T-helper 1 cell treated with Interleukin-12 subunit alpha and Interleukin-12 subunit beta and Interleukin-4 antibody, amounts not matched to agents 30 μg/mL and 1 μg/mL, for 36 hours (primary cell): ENCODE data around the gene KIAA0513.

Experiments
- H3K27ac Mint-ChIP-seq: one replicate; pipeline ENCODE4 v1.8.0; 2021; ENCODE audit warnings: mild to moderate bottlenecking, mixed read lengths
- H3K27me3 Mint-ChIP-seq: one replicate; pipeline ENCODE4 v1.8.0; 2021; ENCODE audit warnings: low read depth, mixed read lengths
- H3K36me3 Mint-ChIP-seq: one replicate; pipeline ENCODE4 v1.8.0; 2021; ENCODE audit warnings: low read depth, mixed read lengths
- H3K4me1 Mint-ChIP-seq: one replicate; pipeline ENCODE4 v1.8.0; 2021; ENCODE audit warnings: low read depth, mixed read lengths
- H3K4me3 Mint-ChIP-seq: one replicate; pipeline ENCODE4 v1.8.0; 2021; ENCODE audit warnings: mild to moderate bottlenecking, moderate library complexity, mixed read lengths
- H3K9me3 Mint-ChIP-seq: one replicate; pipeline ENCODE4 v1.8.0; 2021; ENCODE audit warnings: mixed read lengths

The KIAA0513 gene

DNA sequence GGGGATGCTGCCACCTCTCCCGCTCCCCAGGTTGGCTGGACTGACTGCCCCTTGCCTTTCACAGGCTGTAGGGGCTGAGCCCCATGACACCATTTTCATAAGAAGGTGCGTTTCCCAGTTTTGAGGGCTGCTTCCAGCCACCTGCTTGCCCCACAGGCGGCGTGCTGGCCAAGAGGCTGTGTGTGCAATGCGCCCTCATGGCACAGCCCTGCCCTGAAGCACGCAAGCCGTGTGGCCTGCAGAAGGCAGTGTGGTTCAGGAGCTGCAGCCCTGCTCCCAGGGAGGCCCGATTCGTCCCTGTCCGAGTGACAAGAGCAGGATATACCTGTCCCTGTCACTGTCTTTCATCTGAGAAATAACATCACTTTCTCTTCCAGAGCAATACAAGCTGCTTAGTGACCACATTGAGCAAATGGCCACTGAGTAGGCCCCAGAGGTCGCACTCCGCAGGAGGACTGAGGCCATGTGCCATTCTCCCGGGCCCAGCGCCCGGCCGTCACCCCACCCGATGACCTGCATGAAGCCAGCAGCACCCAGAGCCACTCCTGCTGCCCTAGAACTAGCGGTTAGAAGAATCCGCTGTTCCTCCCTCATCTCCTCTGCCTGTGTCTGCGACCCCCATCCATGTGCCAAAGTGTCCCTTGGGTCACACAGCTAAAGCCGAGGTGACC, 60.4 kb downstream of the KIAA0513 start:
- H3K9me3 Mint-ChIP-seq, result no peaks in the 10 kb centered on the region
- no peak overlapping the region for H3K4me3 Mint-ChIP-seq
- no peaks in the 10 kb centered on the region for H3K36me3 Mint-ChIP-seq
- no peaks in the 10 kb centered on the region for H3K27me3 Mint-ChIP-seq
- H3K4me1 Mint-ChIP-seq, result peaks cover 1% of the 10 kb centered on the region
- H3K27ac Mint-ChIP-seq, result no peak overlapping the region

DNA sequence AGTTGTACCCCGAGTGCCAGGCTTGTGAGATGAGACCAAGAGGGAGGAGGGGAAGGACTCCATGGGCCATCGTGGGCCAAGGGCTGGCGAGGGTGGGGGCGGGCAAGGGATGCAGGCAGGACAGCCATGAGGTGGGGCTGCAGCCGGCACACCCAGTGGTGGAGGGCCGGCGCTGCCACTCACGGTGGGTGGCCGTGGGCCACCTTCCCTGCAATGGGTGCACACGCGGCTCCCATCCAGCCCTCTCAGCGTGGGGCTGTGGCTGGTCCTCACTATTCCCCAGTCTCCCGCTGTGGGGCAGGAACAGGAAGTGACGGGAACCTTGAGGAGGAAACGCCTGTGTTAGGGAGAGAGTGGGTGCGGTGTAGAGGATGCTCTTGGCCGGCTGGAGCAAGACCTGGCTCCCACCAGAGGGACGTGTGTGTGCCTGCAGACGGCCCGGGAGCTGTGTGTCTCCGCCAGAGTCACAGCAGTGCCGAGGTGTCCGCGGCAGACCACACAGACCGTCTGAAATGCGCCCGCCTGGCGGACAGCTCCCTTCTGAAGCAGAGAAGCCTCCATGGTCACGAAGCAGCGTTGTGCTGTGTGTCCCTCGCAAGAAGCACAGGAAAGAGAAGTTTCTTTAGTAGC, 61.1 kb downstream of the KIAA0513 start:
- H3K4me3 Mint-ChIP-seq, result no peak overlapping the region
- H3K9me3 Mint-ChIP-seq, result no peaks in the 10 kb centered on the region
- H3K27ac Mint-ChIP-seq, result no peak overlapping the region
- H3K4me1 Mint-ChIP-seq, result no peaks in the 10 kb centered on the region
- H3K36me3 Mint-ChIP-seq, result no peaks in the 10 kb centered on the region
- no peaks in the 10 kb centered on the region for H3K27me3 Mint-ChIP-seq

DNA sequence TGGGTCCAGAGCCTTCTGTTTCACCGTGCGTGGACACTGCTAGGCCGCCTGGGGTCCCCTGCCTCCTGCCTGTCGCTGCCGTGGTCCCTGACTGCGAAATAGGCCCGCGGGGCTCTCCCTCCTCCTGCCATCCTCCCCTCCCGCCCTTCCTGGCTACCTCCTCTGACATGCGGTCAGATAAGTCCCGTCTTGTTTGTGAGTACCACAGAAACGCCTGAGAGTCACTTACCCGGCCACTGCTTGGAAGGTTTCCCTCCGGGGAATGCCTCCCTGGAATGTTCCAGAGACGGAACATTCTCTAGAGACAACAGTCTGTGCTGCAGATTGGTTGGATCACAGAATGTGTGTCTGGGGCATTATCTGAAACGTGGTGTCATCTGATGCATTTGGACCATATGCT, 61.9 kb downstream of the KIAA0513 start:
- no peak overlapping the region for H3K4me3 Mint-ChIP-seq
- no peaks in the 10 kb centered on the region for H3K4me1 Mint-ChIP-seq
- no peaks in the 10 kb centered on the region for H3K36me3 Mint-ChIP-seq
- H3K27me3 Mint-ChIP-seq, result no peaks in the 10 kb centered on the region
- H3K9me3 Mint-ChIP-seq, result no peaks in the 10 kb centered on the region
- no peak overlapping the region for H3K27ac Mint-ChIP-seq

DNA sequence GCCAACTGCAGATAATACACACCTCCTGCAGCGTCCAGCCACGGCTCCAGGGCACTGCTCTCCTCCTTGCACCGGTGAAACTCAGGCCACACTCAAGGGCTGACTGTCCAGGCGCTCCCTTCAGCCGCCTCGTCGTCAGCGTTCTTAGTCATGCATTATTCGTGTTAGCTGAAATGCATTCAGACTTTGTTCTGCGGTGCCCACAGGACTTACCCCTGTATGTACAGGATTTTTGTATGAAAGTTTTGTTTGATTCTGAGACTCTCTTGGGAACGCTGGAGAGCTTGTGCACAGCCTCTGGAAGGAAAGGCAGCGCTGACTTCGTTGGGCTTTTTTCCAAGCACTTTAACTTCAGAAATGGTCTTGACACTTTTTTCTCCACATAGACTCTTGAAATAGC, 62.6 kb downstream of the KIAA0513 start:
- H3K36me3 Mint-ChIP-seq, result no peaks in the 10 kb centered on the region
- H3K27me3 Mint-ChIP-seq, result no peaks in the 10 kb centered on the region
- no peaks in the 10 kb centered on the region for H3K9me3 Mint-ChIP-seq
- H3K4me1 Mint-ChIP-seq, result no peaks in the 10 kb centered on the region
- H3K27ac Mint-ChIP-seq, result no peak overlapping the region
- no peak overlapping the region for H3K4me3 Mint-ChIP-seq

DNA sequence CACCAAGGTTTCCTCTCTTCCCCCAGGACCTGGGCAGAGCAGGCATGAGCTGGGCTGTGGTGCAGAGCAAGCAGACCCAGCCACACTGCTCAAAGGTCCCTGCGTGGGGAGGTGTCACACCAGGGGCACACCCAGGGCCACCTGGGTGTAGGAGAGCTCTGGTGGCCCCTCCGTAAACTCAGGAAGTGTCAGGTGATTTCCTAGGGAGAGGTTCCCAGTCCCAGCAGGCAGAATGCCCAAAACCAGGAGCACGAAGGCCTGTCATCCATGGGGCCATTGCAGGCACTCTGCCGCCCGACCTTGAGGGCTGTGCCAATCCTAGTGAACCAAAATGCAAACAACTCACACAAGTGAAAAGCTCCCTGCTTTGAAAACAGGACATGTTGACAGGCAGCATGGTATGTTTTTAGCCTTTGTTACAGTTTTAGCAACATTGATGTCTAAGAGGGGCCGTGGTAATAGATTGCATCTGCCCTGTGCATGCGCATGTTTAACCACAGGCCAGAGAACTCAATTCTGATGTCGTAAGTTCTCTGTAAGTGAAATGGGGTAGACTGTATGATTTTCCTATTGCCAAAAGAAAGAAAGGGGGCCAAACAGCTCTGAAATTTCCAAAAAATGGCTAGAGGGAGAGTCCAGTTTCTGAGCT, 63.4 kb downstream of the KIAA0513 start:
- Mint-ChIP-seq H3K27me3 (no peaks in the 10 kb centered on the region), H3K9me3 (no peaks in the 10 kb centered on the region), H3K27ac (no peak overlapping the region)

DNA sequence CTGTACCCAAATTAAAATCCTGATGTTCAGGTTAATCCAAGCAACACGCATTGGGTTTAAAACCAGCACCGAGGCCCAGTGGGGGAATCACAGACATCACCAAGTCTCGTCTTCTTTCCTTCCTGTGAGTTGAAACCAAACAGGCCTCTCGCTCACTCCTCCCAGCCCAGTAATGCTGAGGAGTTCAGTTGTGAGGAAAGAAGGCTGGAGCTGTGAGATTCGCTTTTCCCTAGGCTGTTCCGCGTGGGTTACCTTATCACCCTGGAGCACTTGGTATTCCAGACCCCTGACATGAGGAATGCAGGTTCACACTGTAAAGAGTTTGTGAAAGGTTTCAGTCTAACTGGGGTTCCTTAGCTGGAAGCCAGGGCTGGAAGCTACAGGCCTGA, 63.9 kb downstream of the KIAA0513 start:
- Mint-ChIP-seq H3K9me3 (no peaks in the 10 kb centered on the region), H3K27ac (no peak overlapping the region), H3K4me3 (no peak overlapping the region), H3K27me3 (no peaks in the 10 kb centered on the region), H3K36me3 (no peaks in the 10 kb centered on the region), H3K4me1 (no peaks in the 10 kb centered on the region)

More for the DNA sequence above, 63.4 kb downstream of the KIAA0513 start:
- Mint-ChIP-seq H3K4me1 (no peaks in the 10 kb centered on the region), H3K36me3 (no peaks in the 10 kb centered on the region), H3K4me3 (no peak overlapping the region)

DNA sequence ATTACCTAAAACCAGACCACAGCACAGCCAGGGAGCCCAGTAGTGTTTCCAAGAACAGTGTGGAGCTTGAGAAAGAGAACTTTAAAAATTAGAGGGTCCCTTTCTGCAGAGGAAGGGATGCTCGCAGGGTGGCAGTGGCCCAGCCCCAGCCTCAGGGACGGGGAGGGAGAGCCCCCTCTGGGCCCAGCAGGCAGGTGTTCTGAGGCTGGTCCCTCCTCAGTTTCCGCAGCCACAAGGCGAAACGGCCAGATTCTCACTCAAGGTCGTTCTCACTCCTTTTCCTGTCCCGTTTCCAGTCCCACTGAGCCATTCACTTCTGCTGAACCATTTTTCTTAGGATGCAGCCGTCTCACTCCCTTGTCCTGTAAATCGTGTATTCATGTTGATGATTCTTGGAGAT, 64.7 kb downstream of the KIAA0513 start:
- Mint-ChIP-seq H3K27ac (no peak overlapping the region), H3K27me3 (no peaks in the 10 kb centered on the region), H3K9me3 (no peaks in the 10 kb centered on the region), H3K36me3 (no peaks in the 10 kb centered on the region), H3K4me3 (no peak overlapping the region), H3K4me1 (no peaks in the 10 kb centered on the region)

DNA sequence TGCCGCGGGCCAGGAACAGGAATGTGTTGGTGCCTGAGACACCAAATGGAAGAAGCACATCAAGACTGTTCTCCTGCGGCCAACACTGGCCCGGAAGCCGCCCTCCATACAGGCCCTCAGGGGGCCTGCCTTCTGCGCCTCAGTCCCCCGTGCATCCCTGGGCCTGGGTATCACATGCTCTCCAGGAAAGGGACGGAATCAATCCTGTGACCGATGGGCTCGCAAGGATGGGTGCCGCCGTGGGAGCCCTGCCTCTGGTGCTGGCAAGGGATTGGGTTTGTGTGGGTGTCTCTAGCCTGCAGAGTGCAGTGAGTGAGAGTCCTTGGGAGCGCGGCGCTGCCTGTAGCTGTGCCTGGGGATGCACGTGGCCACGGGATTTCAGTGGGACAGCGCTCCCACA, 65.3 kb downstream of the KIAA0513 start:
- Mint-ChIP-seq H3K36me3 (no peaks in the 10 kb centered on the region), H3K9me3 (no peaks in the 10 kb centered on the region)

DNA sequence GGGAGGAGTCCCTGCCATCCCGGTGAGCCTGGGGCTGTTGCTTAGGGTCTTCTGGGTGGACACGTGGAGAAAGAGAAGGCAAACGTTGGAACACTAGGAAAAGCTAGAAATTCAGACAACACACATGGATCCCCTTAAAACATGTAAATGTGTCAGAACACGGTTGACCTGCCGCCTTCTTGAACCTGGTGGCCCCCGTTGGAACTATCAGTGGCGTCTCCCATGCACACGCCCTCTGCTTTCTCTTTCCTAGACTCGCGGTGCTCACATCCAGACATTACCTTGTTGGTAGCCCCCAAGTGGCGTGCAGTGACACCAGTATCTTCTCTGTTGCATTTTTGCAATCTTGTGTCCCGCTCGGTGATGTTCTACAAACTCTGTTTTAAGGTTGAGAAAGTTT, 66.1 kb downstream of the KIAA0513 start:
- H3K4me1 Mint-ChIP-seq, result no peaks in the 10 kb centered on the region
- H3K4me3 Mint-ChIP-seq, result no peak overlapping the region
- no peaks in the 10 kb centered on the region for H3K36me3 Mint-ChIP-seq
- H3K27ac Mint-ChIP-seq, result no peak overlapping the region
- H3K9me3 Mint-ChIP-seq, result no peaks in the 10 kb centered on the region
- H3K27me3 Mint-ChIP-seq, result no peaks in the 10 kb centered on the region

More for the DNA sequence above, 65.3 kb downstream of the KIAA0513 start:
- Mint-ChIP-seq H3K4me1 (no peaks in the 10 kb centered on the region), H3K27me3 (no peaks in the 10 kb centered on the region), H3K27ac (no peak overlapping the region), H3K4me3 (no peak overlapping the region)

DNA sequence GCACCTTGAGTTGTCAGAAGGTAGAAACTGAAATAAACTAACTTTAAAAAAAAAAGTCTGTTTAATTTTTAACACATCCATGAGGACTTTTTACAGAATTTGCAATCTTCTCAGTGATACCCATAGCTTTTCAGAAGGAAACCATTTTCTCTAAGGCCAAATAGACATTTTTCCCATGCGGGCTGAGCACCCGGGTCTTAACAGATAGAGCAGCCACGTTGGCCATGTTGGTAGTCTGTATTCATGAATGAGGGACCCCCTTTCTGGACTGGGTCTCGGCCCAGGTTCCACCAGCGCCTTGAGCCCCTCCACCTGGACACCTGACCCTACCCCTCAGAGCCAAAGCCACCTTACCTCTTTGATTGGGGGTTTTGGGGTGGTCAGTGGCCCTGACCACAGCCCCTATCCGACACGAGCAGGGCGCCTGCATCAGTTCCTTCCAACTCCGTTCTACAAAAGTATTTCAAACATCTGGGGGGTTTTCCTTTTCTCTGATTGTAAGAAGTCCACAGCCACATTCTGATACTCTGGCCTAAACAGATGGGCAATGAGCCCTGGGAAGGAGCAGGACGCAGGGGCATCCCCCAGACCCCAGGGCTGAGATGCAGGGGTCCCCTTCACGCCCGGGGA, 66.7 kb downstream of the KIAA0513 start:
- Mint-ChIP-seq H3K27me3 (no peaks in the 10 kb centered on the region), H3K4me1 (no peaks in the 10 kb centered on the region), H3K9me3 (no peaks in the 10 kb centered on the region), H3K4me3 (no peak overlapping the region), H3K36me3 (no peaks in the 10 kb centered on the region), H3K27ac (no peak overlapping the region)

DNA sequence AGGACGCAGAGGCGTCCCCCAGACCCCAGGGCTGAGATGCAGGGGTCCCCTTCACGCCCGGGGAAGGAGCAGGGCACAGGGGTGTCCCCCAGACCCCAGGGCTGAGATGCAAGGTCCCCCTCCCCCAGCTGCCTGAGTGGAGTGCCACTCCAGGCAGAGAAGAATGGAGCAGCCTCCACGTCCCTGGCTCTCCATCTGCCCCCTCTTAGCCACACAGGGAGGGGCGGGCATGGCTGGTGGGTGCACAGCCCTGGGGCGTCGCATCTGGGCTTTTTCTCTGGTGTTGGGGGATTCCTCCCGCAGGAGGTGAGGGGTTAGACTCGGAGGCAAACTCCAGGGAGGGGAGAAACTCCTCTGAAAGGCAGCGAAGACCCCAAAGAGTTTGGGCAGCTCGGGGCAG, 67.2 kb downstream of the KIAA0513 start:
- no peaks in the 10 kb centered on the region for H3K27me3 Mint-ChIP-seq
- H3K36me3 Mint-ChIP-seq, result no peaks in the 10 kb centered on the region
- no peak overlapping the region for H3K4me3 Mint-ChIP-seq
- no peak overlapping the region for H3K27ac Mint-ChIP-seq
- no peaks in the 10 kb centered on the region for H3K9me3 Mint-ChIP-seq
- H3K4me1 Mint-ChIP-seq, result no peaks in the 10 kb centered on the region

DNA sequence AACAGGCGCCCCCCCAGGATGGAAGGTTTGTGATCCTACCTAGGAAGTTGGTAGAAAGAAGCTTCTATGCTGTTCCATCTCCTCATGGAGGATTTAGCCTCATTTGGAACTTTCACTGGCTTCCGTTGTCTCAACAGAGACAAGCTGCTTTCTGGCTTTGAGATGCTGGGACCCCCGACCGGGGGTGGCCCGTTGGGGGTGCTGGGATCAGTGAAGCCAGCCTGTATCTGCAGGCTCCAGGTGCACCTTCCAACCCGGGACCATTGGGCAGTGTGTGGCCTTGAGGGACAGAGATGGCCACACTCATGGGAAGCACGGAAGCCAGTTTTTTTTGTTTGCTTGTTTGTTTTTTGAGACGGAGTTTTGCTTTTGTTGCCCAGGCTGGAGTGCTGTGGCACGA, 69.3 kb downstream of the KIAA0513 start:
- Mint-ChIP-seq H3K9me3 (no peaks in the 10 kb centered on the region), H3K4me1 (peaks cover 3% of the 10 kb centered on the region), H3K27me3 (no peaks in the 10 kb centered on the region), H3K36me3 (no peaks in the 10 kb centered on the region), H3K27ac (no peak overlapping the region), H3K4me3 (no peak overlapping the region)

DNA sequence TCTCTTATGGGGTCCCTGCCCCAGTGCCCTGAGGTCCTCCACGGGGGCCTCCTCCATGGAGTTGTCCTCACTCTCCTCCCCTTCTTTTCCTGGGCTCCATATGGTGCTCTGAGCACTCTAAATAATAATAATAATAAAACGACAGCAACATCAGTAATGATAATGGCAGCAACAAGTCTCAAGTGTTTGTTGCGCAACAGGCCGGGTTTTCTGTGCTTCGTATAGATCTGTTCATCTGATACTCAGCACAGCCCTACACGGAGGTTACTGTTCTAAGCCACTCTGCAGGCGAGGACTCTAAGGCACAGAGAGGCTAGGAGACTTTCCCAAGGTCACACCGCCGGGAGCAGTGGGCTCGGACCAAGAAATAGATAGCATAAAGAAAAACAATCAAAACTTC, 71.0 kb downstream of the KIAA0513 start:
- no peaks in the 10 kb centered on the region for H3K27me3 Mint-ChIP-seq
- peaks cover 6% of the 10 kb centered on the region for H3K4me1 Mint-ChIP-seq
- no peaks in the 10 kb centered on the region for H3K36me3 Mint-ChIP-seq
- H3K27ac Mint-ChIP-seq, result no peak overlapping the region
- H3K4me3 Mint-ChIP-seq, result no peak overlapping the region
- no peaks in the 10 kb centered on the region for H3K9me3 Mint-ChIP-seq

DNA sequence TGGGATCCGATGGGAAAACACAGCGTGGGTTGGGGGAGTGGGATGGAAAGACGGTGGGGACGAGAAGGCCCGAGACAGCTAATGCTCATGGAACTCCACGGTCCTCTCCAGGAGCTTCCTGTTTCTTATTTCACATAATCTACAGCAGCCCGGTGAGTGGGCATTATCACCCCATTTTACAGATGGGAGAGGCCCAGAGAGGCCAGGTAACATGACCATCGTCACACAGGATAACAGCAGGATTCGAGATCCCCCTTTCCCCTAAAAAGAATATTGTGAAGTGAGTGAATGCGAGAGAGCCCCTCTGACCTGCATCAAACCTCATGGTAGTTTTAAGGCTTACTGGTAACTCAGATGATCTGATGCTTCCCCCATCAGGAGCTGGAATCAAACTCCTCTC, 72.7 kb downstream of the KIAA0513 start:
- Mint-ChIP-seq H3K27ac (no peak overlapping the region), H3K9me3 (no peaks in the 10 kb centered on the region), H3K4me1 (peaks cover 17% of the 10 kb centered on the region), H3K4me3 (no peak overlapping the region), H3K36me3 (no peaks in the 10 kb centered on the region), H3K27me3 (no peaks in the 10 kb centered on the region)
